H1 (cell line): ENCODE results near the gene FBXW8. TPM values are rescaled to one million over a fixed set of nuclear protein-coding genes. Genes with fewer than 3 reads are reported as not detected.

Source experiments
- CTCF ChIA-PET: fragments of 300-600 bp; sonication (Branson Sonifier 250); formaldehyde crosslinking; loops from one replicate; lab custom pipeline; 2021; ENCODE audit not compliant: partially characterized antibody; lab: Charles Lee
- POLR2A ChIA-PET: fragments of 300-600 bp; sonication (Branson Sonifier 250); formaldehyde crosslinking; loops from one replicate; lab custom pipeline; 2021; ENCODE audit warnings: inconsistent platforms; ENCODE audit not compliant: partially characterized antibody; lab: Charles Lee
- DNase-seq, 2 experiments: peaks; one replicate each; pipeline versions ENCODE4 v3.0.0 to v3.0.0-alpha.2; 2010 to 2022; ENCODE audit warnings: low spot score in 2 of 2, low read depth in 1 of 2, mixed read lengths in 1 of 2
- FAIRE-seq: peaks from 2 replicates; lab custom pipeline; 2011; peaks lifted over from hg19 to GRCh38; lab: Jason Lieb, UNC
- H2AFZ ChIP-seq: 2 replicates; pipeline ENCODE4 v1.8.1; 2012; ENCODE audit warnings: low read length, inconsistent platforms
- H2AK5ac ChIP-seq: 2 replicates; pipeline ENCODE4 v1.6.1; 2013; ENCODE audit warnings: low read depth, low read length
- H2BK120ac ChIP-seq: replicated peaks from 2 replicates; pipeline ENCODE3; 2013; ENCODE audit warnings: low read depth, low read length, inconsistent platforms
- H2BK12ac ChIP-seq: 2 replicates; pipeline ENCODE4 v1.6.1; 2013; ENCODE audit warnings: low read depth, low read length
- H2BK15ac ChIP-seq: 2 replicates; pipeline ENCODE4 v1.6.1; 2013; ENCODE audit warnings: low read length
- H2BK20ac ChIP-seq: 2 replicates; pipeline ENCODE4 v1.6.1; 2013; ENCODE audit warnings: low read length
- H2BK5ac ChIP-seq: 2 replicates; pipeline ENCODE4 v1.6.1; 2013; ENCODE audit warnings: low read depth, low read length
- H3K14ac ChIP-seq: 2 replicates; pipeline ENCODE4 v1.6.1; 2013; ENCODE audit warnings: inconsistent platforms; ENCODE audit not compliant: insufficient read length
- H3K18ac ChIP-seq: 2 replicates; pipeline ENCODE4 v1.6.1; 2013; ENCODE audit warnings: low read length; ENCODE audit errors: extremely low read depth
- H3K23ac ChIP-seq: 2 replicates; pipeline ENCODE4 v1.6.1; 2013; ENCODE audit warnings: inconsistent platforms; ENCODE audit not compliant: insufficient read length
- H3K23me2 ChIP-seq: 2 replicates; pipeline ENCODE4 v1.6.1; 2013; ENCODE audit warnings: low read depth, low read length
- H3K27ac ChIP-seq: 2 replicates; pipeline ENCODE4 v1.6.1; 2011; ENCODE audit warnings: low read depth, low read length, inconsistent platforms
- H3K27me3 ChIP-seq, 4 experiments: replicated peaks in 1 of 4; 1 replicate in 1 of 4; 2 replicates in 3 of 4; pipeline versions ENCODE4 v1.6.1 to v1.8.1; 2011 to 2013; ENCODE audit warnings: low read length in 3 of 4, mild to moderate bottlenecking in 3 of 4, inconsistent platforms in 2 of 4, mixed read lengths in 2 of 4, moderate library complexity in 1 of 4; ENCODE audit not compliant: control insufficient read depth in 3 of 4, insufficient read depth in 3 of 4; ENCODE audit errors: extremely low read depth in 1 of 4
- H3K36me3 ChIP-seq, 4 experiments: 2 replicates each; pipeline versions ENCODE4 v1.6.1 to v1.8.1; 2011 to 2013; ENCODE audit warnings: mild to moderate bottlenecking in 4 of 4, low read length in 3 of 4, moderate library complexity in 2 of 4, control low read depth in 1 of 4, inconsistent platforms in 1 of 4; ENCODE audit not compliant: insufficient read depth in 4 of 4, control insufficient read depth in 2 of 4
- H3K4ac ChIP-seq: replicated peaks from 2 replicates; pipeline ENCODE3; 2013; ENCODE audit warnings: low read length, low read depth, mixed read lengths, inconsistent platforms; ENCODE audit not compliant: insufficient read length
- H3K4me1 ChIP-seq, 4 experiments: replicated peaks in 1 of 4; 1 replicate in 1 of 4; 2 replicates in 3 of 4; pipeline versions ENCODE4 v1.6.1 to v1.8.1; 2011 to 2013; ENCODE audit warnings: low read length in 3 of 4, inconsistent platforms in 2 of 4, mixed read lengths in 1 of 4; ENCODE audit not compliant: insufficient read depth in 4 of 4, control insufficient read depth in 3 of 4
- H3K4me2 ChIP-seq, 2 experiments: 2 replicates each; pipeline versions ENCODE4 v1.6.1 to v1.8.1; 2011 to 2013; ENCODE audit warnings: low read depth in 2 of 2, low read length in 2 of 2, control low read depth in 1 of 2, inconsistent platforms in 1 of 2, mild to moderate bottlenecking in 1 of 2; ENCODE audit not compliant: insufficient read depth in 1 of 2
- H3K4me3 ChIP-seq, 4 experiments: fragments of 200-600, 300-600 bp in 1 of 4; sonication (generic), shearing (Covaris generic), sonication (Bioruptor Twin) in 1 of 4; 2 replicates each; pipeline versions ENCODE4 v1.5.1 to v1.8.1; 2011 to 2016; ENCODE audit warnings: low read length in 4 of 4, low read depth in 3 of 4, control low read depth in 2 of 4, inconsistent platforms in 2 of 4, mild to moderate bottlenecking in 2 of 4, mixed read lengths in 1 of 4, moderate library complexity in 1 of 4; ENCODE audit not compliant: insufficient read depth in 2 of 4; ENCODE audit errors: extremely low read depth in 1 of 4
- H3K56ac ChIP-seq: replicated peaks from 2 replicates; pipeline ENCODE3; 2013; ENCODE audit warnings: low read depth, mild to moderate bottlenecking, mixed read lengths, low read length, inconsistent platforms; ENCODE audit not compliant: insufficient read length
- H3K79me1 ChIP-seq: 2 replicates; pipeline ENCODE4 v1.6.1; 2013; ENCODE audit warnings: low read depth, low read length, control low read depth
- H3K79me2 ChIP-seq, 2 experiments: 2 replicates each; pipeline versions ENCODE4 v1.6.1 to v1.8.1; 2012 to 2013; ENCODE audit warnings: low read length in 2 of 2, mild to moderate bottlenecking in 2 of 2, inconsistent platforms in 1 of 2; ENCODE audit not compliant: insufficient read depth in 2 of 2, control insufficient read depth in 1 of 2
- H3K9ac ChIP-seq, 4 experiments: replicated peaks in 1 of 4; 1 replicate in 1 of 4; 2 replicates in 3 of 4; pipeline versions ENCODE4 v1.6.1 to v1.8.1; 2011 to 2013; ENCODE audit warnings: low read depth in 3 of 4, low read length in 3 of 4, control low read depth in 2 of 4, mild to moderate bottlenecking in 2 of 4, moderate library complexity in 2 of 4, inconsistent platforms in 1 of 4; ENCODE audit errors: extremely low read depth in 1 of 4
- H3K9me3 ChIP-seq, 2 experiments: 2 replicates each; pipeline versions ENCODE4 v1.6.1 to v1.8.1; 2012 to 2013; ENCODE audit warnings: mild to moderate bottlenecking in 2 of 2, moderate library complexity in 2 of 2, control low read depth in 1 of 2, inconsistent platforms in 1 of 2, low read depth in 1 of 2, low read length in 1 of 2, mixed read lengths in 1 of 2; ENCODE audit not compliant: insufficient read depth in 2 of 2
- H4K20me1 ChIP-seq, 2 experiments: replicated peaks in 1 of 2; 2 replicates each; pipeline versions ENCODE3 to v1.8.1; 2011 to 2013; ENCODE audit warnings: inconsistent platforms in 2 of 2, low read length in 2 of 2, mild to moderate bottlenecking in 1 of 2; ENCODE audit not compliant: insufficient read depth in 2 of 2, control insufficient read depth in 1 of 2
- H4K5ac ChIP-seq: 2 replicates; pipeline ENCODE4 v1.6.1; 2013; ENCODE audit warnings: low read length, low read depth, mixed read lengths, inconsistent platforms; ENCODE audit not compliant: insufficient read length
- H4K8ac ChIP-seq: 2 replicates; pipeline ENCODE4 v1.8.0; 2013; ENCODE audit warnings: mild to moderate bottlenecking, moderate library complexity, low read length, inconsistent platforms; ENCODE audit not compliant: insufficient read depth; ENCODE audit errors: extremely low read depth
- H4K91ac ChIP-seq: replicated peaks from 2 replicates; pipeline ENCODE3; 2013; ENCODE audit warnings: low read length, mixed read lengths, inconsistent platforms; ENCODE audit not compliant: insufficient read length
- BACH1 ChIP-seq: IDR thresholded peaks from 2 replicates; pipeline ENCODE4 v1.6.1; 2012; ENCODE audit warnings: low read length, improper control_type of control experiment
- BRCA1 ChIP-seq: IDR thresholded peaks from 2 replicates; pipeline ENCODE4 v1.6.1; 2012; ENCODE audit warnings: low read depth, low read length, improper control_type of control experiment
- EZH2 ChIP-seq: fragments of 200-600 bp; sonication (generic); IDR thresholded peaks from 2 replicates; pipeline ENCODE4 v1.7.1; 2012; ENCODE audit warnings: low read depth, mild to moderate bottlenecking, moderate library complexity, low read length, inconsistent platforms; ENCODE audit not compliant: severe bottlenecking
- GTF2F1 ChIP-seq: IDR thresholded peaks from 2 replicates; pipeline ENCODE4 v1.6.1; 2012; ENCODE audit warnings: low read depth, low read length, improper control_type of control experiment, borderline replicate concordance
- WGBS, 2 experiments: shearing (Covaris generic) in 1 of 2; methylation state at CpG; one replicate each; pipeline versions ENCODE4 v1.1.6 to v1.1.7; 2013 to 2015; ENCODE audit warnings: low lambda C conversion rate in 2 of 2, mixed read lengths in 2 of 2, inconsistent platforms in 1 of 2, low coverage in 1 of 2, missing lambda C conversion rate in 1 of 2; ENCODE audit not compliant: insufficient replicate concordance in 2 of 2, insufficient coverage in 1 of 2, insufficient read length in 1 of 2; ENCODE audit errors: extremely low coverage in 1 of 2, missing lambda C conversion rate in 1 of 2; 5-methylcytosine and 5-hydroxymethylcytosine counted together
- polyA plus RNA-seq, 7 experiments: library from polyadenylated mRNA; depleted of rRNA in 3 of 7; stranded (reverse) in 5 of 7; unstranded in 2 of 7; fragments of >200 nt in 5 of 7; fragments of 200-250 nt in 2 of 7; gene quantifications; 1 replicate in 5 of 7; 2 replicates in 1 of 7; 4 replicates in 1 of 7; pipeline versions ENCODE4 v1.2.1 to v1.2.3, GENCODE V29; 2011 to 2013; ENCODE audit warnings: missing spikeins in 2 of 7, mixed read lengths in 2 of 7
- total RNA-seq: library from RNA; stranded (reverse); fragmentation: NEBNext Ultra II Directional; extraction: Animal tissue kit (Norgen Biotek cat#: 25700); gene quantifications from 2 replicates; pipeline ENCODE4 v1.2.1, GENCODE V29; 2021

Gene FBXW8
- total and polyA plus RNA-seq, 2 of the 8 experiments (the other 6 are each of a cell fraction or from before 2014, with no cell fraction given) = 15.8 to 16.0 TPM

- Histone ChIP-seq H3K23me2 (no peaks in the 10 kb centered on the region), H2BK5ac (no peak overlapping the region), H2AK5ac (no peak overlapping the region), H3K4me2 (no peak overlapping the region), H4K5ac (no peak overlapping the region), H3K4me3 (no peak overlapping the region), H3K23ac (no peak overlapping the region), H3K79me2 (no peaks in the 10 kb centered on the region), H3K79me1 (no peaks in the 10 kb centered on the region), H3K56ac (no peak overlapping the region), H4K20me1 (peaks cover 0 to 2% of the 10 kb centered on the region in 2 experiments), H4K91ac (no peak overlapping the region), H3K36me3 (peaks cover 0 to 22% (median 15%) of the 10 kb centered on the region in 4 experiments; a peak in 5 of 8 replicates), H2AFZ (no peak overlapping the region), H2BK15ac (no peak overlapping the region), H3K27me3 (no peaks in the 10 kb centered on the region), H3K18ac (no peak overlapping the region), H3K9ac (no peak overlapping the region), H2BK20ac (no peak overlapping the region), H3K9me3 (peaks cover 0 to 3% of the 10 kb centered on the region in 2 experiments; a peak in 2 of 4 replicates), H3K14ac (no peak overlapping the region), H3K27ac (no peak overlapping the region), H2BK12ac (no peak overlapping the region), H4K8ac (no peak overlapping the region), H3K4me1 (no peaks in the 10 kb centered on the region), H2BK120ac (no peak overlapping the region), H3K4ac (no peak overlapping the region)
- POLR2A ChIA-PET = no interaction called here
- no peak for DNase-seq
- FAIRE-seq = no peak
- 84% methylated on average over 2 of the region's 2 CpGs; no CpG with 5 or more reads in 1 of the 2 experiments for WGBS, 2 experiments
- CTCF ChIA-PET = no interaction called here
- TF ChIP-seq BRCA1 = no peak
- no peak for TF ChIP-seq EZH2
- no peak for TF ChIP-seq GTF2F1
- TF ChIP-seq BACH1 = no peak
Measured at GRCh38 chr12:116948298-116948697, 37.5 kb downstream of the FBXW8 start.
